Esophagus (tissue), 2 donors: ENCODE measurements around the gene DISC1. TPM values are rescaled to one million over a fixed set of nuclear protein-coding genes. Genes with fewer than 3 reads are reported as not detected.
"Not testable (repeated sequence)": the region's sequence is repeated elsewhere in the genome, so short reads cannot be mapped to it uniquely, and the experiment has no call there.

Source experiments
- H3K27ac ChIP-seq, 2 donors: one replicate each; pipeline ENCODE4 v1.5.1; 2013; ENCODE audit warnings: low read depth in 2 of 2, mild to moderate bottlenecking in 2 of 2, inconsistent platforms in 1 of 2, low read length in 1 of 2, moderate library complexity in 1 of 2
- H3K27me3 ChIP-seq, 2 donors: one replicate each; pipeline ENCODE4 v1.6.1; 2013; ENCODE audit warnings: low read length in 2 of 2, control low read depth in 1 of 2, mild to moderate bottlenecking in 1 of 2; ENCODE audit not compliant: insufficient read depth in 2 of 2, control insufficient read depth in 1 of 2
- H3K36me3 ChIP-seq, 2 donors: one replicate each; pipeline ENCODE4 v1.6.1; 2013; ENCODE audit warnings: low read length in 1 of 2; ENCODE audit not compliant: control insufficient read depth in 2 of 2, insufficient read depth in 2 of 2
- H3K4me1 ChIP-seq, 2 donors: one replicate each; pipeline ENCODE4 v1.6.1; 2013; ENCODE audit warnings: low read length in 1 of 2; ENCODE audit not compliant: control insufficient read depth in 2 of 2, insufficient read depth in 2 of 2
- H3K4me3 ChIP-seq, 2 donors: one replicate each; pipeline ENCODE4 v1.5.1; 2013; ENCODE audit warnings: low read length in 2 of 2, mild to moderate bottlenecking in 2 of 2, low read depth in 1 of 2, moderate library complexity in 1 of 2
- H3K9me3 ChIP-seq, 2 donors: one replicate each; pipeline ENCODE4 v1.6.1; 2013; ENCODE audit warnings: mild to moderate bottlenecking in 2 of 2, low read depth in 1 of 2, low read length in 1 of 2, moderate library complexity in 1 of 2; ENCODE audit not compliant: control insufficient read depth in 2 of 2, insufficient read depth in 1 of 2
- WGBS, 2 donors: extraction: QIAGEN DNeasy Blood & Tissue Kit; methylation state at CpG; one replicate each; pipeline ENCODE4 v1.1.7; 2013; 5-methylcytosine and 5-hydroxymethylcytosine counted together
- polyA plus RNA-seq, 2 donors: library from polyadenylated mRNA; stranded (reverse); fragments of 200-250 nt; gene quantifications; one replicate each; pipeline ENCODE4 v1.2.3, GENCODE V29; 2013
- donor health status: healthy with polysubstance abuse.
- donor health status: Bipolar disorder and iron deficiency.

Gene DISC1
- polyA plus RNA-seq, 2 donors = 0.41 to 0.79 TPM

GRCh38 chr1:231613419-231614349 lies 12.9 kb upstream of the DISC1 start:
- H3K36me3 ChIP-seq = no peaks in the 10 kb centered on the region
- no peak overlapping the region for H3K27ac ChIP-seq
- 52 to 63% methylated on average over 7 of the region's 7 CpGs for WGBS, 2 donors

DNA sequence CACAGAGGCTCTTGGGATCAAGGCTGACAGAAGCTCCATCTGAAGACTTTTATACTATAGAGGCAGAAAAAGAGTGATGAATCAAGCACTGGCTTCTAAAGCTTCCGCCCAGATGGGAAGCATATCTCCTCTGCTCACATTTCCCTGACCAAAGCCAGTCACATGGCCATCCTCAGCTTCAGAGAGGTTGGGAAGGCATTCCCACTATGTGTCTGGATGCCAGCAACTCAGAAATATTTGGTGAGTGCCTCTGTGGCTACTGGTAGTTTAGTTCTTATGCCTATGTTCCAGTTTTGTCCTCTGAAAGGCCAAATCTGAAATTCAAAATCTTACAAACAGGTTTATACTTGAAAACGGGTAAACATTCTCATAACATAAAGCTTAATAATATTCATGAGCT lies 9.9 kb upstream of the DISC1 start:
- H3K4me3 ChIP-seq = no peak overlapping the region
- no peak overlapping the region for H3K27ac ChIP-seq
- peaks cover 0 to 3% of the 10 kb centered on the region in 2 donors for H3K27me3 ChIP-seq
- H3K36me3 ChIP-seq = no peaks in the 10 kb centered on the region
- WGBS, 2 donors = 86 to 88% methylated on average over 2 of the region's 2 CpGs
- no peaks in the 10 kb centered on the region for H3K9me3 ChIP-seq
- peaks cover 2 to 3% of the 10 kb centered on the region in 2 donors for H3K4me1 ChIP-seq

More at GRCh38 chr1:231613419-231614349, 12.9 kb upstream of the DISC1 start:
- Histone ChIP-seq H3K4me1 (peaks cover 2 to 3% of the 10 kb centered on the region in 2 donors), H3K27me3 (peaks cover 0 to 5% of the 10 kb centered on the region in 2 donors), H3K4me3 (no peak overlapping the region), H3K9me3 (no peaks in the 10 kb centered on the region)

DNA sequence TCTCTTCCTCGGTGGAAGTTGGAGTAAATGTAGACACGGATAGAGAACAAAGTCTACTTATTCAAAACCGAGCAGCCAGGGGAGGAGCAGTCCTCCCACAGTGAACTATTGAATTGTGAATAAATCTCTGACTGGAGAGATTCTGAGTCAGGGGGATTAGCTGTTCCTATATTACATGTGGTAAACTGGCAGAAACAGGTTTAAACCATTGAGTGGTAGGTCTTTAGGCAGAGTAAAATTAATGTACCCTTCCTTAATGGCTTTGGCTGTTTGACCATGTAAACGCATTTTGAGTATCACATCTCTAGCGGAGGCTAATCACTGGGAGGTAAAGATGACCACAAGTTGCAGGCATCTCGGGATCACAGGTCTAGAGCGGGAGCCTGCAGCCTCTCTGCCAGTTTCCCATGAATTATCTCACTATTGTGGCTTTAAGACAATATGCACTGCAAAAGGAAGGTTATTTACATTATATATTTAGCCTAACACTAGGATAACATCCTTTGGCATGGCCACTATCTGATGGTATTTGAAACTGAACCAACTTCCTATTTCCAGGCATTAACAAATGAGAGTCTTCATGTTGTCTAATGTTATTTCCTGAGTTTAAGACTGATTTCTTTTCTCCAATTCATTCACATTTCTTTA lies 7.9 kb upstream of the DISC1 start:
- no peaks in the 10 kb centered on the region for H3K4me1 ChIP-seq
- 61 to 65% methylated on average over 7 of the region's 7 CpGs for WGBS, 2 donors
- no peak overlapping the region for H3K27ac ChIP-seq

GRCh38 chr1:231619257-231619634 lies 7.3 kb upstream of the DISC1 start:
- Histone ChIP-seq H3K36me3 (no peaks in the 10 kb centered on the region), H3K4me3 (no peak overlapping the region), H3K27me3 (peaks cover 0 to 2% of the 10 kb centered on the region in 2 donors), H3K4me1 (no peaks in the 10 kb centered on the region), H3K9me3 (no peaks in the 10 kb centered on the region), H3K27ac (no peak overlapping the region)

More for the DNA sequence above, 7.9 kb upstream of the DISC1 start:
- H3K9me3 ChIP-seq = no peaks in the 10 kb centered on the region
- no peak overlapping the region for H3K4me3 ChIP-seq
- H3K36me3 ChIP-seq = no peaks in the 10 kb centered on the region
- peaks cover 0 to 2% of the 10 kb centered on the region in 2 donors for H3K27me3 ChIP-seq

- WGBS, 2 donors = 85 to 94% methylated on average over 4 of the region's 4 CpGs
- not testable (repeated sequence) for H3K27me3 ChIP-seq, H3K36me3 ChIP-seq, H3K27ac ChIP-seq, H3K4me1 ChIP-seq, H3K9me3 ChIP-seq, H3K4me3 ChIP-seq
Measured at GRCh38 chr1:231625042-231625441, 1.5 kb upstream of the DISC1 start.

DNA sequence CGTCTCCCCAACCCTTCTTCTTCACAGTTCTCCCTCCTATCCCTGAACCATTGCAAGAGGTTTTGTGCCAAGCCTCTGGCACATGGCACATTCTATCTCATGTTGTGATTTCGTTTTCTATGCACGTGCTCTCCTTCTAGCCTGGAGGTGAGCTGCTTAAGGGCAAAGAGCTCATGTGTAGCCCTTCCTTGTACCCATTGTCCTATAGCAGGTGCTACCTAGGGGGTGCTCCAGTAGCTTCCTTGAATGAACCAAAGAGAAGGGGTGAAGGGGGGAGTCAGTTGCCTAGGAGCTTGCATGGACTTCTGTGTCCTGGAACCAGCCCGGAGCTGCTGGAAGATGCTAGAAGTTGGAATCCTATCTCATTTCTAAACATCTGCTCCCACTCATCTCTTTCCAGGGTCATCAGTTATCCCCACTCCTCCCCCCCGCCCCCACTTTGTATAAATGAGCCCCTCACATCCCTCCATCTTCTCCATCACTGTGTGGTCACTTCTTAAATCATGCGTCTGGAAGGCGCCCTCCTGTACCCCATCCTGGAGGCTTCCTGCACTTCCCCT lies 535 bp upstream of the DISC1 start:
- Histone ChIP-seq H3K27ac (peak overlapping the region; percentile 8 to 81), H3K4me1 (peaks cover 0 to 9% of the 10 kb centered on the region in 2 donors)
- whole genome bisulfite sequencing, 2 donors = 9 to 12% methylated on average over 7 of the region's 7 CpGs

GRCh38 chr1:231626951-231627614 lies 493 bp downstream of the DISC1 start:
- peaks cover 0 to 9% of the 10 kb centered on the region in 2 donors for H3K4me1 ChIP-seq
- H3K27me3 ChIP-seq = no peaks in the 10 kb centered on the region
- no peaks in the 10 kb centered on the region for H3K36me3 ChIP-seq
- peak overlapping the region; percentile 80 to 81 for H3K27ac ChIP-seq
- WGBS, 2 donors = 0 to 1% methylated on average over 45 to 49 of the region's 49 CpGs
- no peaks in the 10 kb centered on the region for H3K9me3 ChIP-seq
- peak overlapping the region; percentile 69 to 70 for H3K4me3 ChIP-seq

More for the DNA sequence above, 535 bp upstream of the DISC1 start:
- peak overlapping the region; percentile 69 to 70 for H3K4me3 ChIP-seq
- H3K27me3 ChIP-seq = peaks cover 0 to 2% of the 10 kb centered on the region in 2 donors
- H3K9me3 ChIP-seq = no peaks in the 10 kb centered on the region
- H3K36me3 ChIP-seq = no peaks in the 10 kb centered on the region

DNA sequence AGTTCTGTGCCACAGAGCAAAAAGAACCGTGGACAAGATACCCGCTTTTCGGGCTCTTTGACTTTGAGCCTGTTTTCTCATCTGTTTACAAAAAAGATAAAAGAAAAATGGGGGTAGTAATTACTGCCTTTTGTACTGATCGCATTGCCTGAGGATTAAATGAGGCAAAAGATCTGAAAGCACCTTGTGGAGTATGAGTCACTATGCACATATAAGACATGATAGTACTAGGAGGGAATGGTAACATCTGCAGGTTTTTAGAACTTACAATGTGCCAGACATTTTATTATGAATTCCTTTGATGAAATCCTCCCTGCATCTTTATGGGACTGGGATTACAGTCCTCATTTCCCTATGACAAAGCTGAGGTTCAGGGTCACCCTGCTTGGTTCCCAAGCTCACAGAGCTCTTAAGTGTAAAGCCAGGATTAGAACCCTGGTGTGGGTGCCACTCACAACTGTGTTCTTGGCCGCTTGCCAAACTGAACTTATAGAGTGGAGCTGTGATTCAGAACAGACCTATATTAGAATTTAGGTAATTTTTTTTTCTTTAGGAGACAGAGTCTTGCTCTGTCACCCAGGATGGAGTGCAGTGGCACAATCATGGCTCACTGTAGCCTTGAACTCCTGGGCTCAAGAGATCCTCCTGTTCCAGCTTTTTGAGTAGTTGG lies 1.8 kb downstream of the DISC1 start:
- 32 to 39% methylated on average over 5 of the region's 5 CpGs for WGBS, 2 donors
- Histone ChIP-seq H3K4me3 (no peak overlapping the region), H3K27me3 (no peaks in the 10 kb centered on the region), H3K36me3 (no peaks in the 10 kb centered on the region), H3K27ac (peak overlapping the region in 1 of 2 donors; percentile 81), H3K9me3 (no peaks in the 10 kb centered on the region), H3K4me1 (peaks cover 0 to 9% of the 10 kb centered on the region in 2 donors)

DNA sequence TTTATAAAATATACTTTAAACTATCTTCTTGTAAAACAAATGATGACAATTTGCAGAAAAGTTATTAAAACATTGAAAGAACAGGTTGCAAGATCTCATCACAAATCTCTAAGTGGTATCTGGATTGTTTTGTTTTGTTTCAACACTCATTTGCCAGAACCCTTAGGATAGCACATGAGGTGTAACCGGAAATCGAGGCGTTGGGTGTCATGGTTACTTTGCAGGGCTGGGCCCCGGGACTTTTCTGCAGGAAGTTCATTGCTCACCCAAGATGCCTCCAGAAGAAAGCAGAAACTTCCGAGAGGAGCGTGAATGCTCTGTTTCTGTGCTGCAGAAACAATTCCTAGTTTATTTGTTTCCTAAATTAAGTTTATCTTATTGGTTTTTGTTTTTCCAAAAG lies 2.5 kb downstream of the DISC1 start:
- WGBS, 2 donors = 26 to 39% methylated on average over 6 of the region's 6 CpGs
- H3K27ac ChIP-seq = no peak overlapping the region
- no peaks in the 10 kb centered on the region for H3K36me3 ChIP-seq
- H3K27me3 ChIP-seq = no peaks in the 10 kb centered on the region
- peaks cover 0 to 9% of the 10 kb centered on the region in 2 donors for H3K4me1 ChIP-seq
- no peak overlapping the region for H3K4me3 ChIP-seq
- H3K9me3 ChIP-seq = no peaks in the 10 kb centered on the region
